Measurements from ENCODE around the gene USP32. TPM values are rescaled to one million over a fixed set of nuclear protein-coding genes. Genes with fewer than 3 reads are reported as not detected.

The USP32 gene
- total RNA-seq, 2 donors from 2014 or later: 58.7 to 64.1 TPM

DNA sequence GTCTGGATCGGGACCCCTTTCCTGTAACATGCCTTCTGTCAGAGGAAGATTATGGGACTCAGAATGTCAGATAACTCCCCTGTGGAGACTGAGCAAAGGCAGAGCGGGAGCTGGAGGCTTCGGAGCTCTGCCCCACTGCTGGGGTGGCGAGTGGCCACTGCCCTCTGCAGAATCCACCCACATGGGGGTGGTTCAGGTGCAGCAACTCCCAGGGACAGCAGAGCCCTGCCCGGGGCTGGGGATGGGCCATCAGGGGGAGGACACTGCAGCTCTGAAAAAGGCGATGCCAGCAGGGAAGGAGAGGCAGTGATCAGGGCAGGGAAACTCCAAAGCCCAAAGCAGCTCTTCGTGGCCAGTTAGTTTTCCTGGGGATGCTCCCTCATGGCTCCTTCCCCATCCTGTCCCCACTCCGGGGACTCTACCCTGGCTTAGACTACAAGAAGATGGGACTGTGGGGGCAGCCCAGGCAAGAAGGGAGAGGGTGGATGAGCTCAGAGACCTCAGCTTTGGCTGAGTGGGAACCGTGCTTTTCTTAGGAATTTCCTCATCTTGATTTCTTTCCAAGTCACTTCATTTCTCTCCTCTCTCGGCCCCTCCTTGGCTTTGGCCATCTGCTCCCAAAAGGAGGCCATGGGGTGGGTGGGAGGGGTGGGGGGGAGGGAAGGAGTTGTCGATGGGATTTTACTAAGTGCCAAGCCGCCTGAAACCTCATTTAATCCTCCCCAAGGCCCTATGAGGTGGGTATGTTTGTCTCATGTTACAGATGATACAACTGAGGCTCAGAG lies 238.1 kb downstream of the USP32 start:
- Mint-ChIP-seq H3K4me1 (ENCODE audit: low read depth in 2 of 2) (peaks cover 8 to 12% of the 10 kb centered on the region in 2 donors), H3K9me3 (no peaks in the 10 kb centered on the region), H3K36me3 (no peaks in the 10 kb centered on the region), H3K27me3 (peaks cover 22 to 43% of the 10 kb centered on the region in 2 donors), H3K27ac (no peak overlapping the region), H3K4me3 (no peak overlapping the region)
- no peak for DNase-seq (ENCODE audit: low spot score)
- no peak for ATAC-seq

GRCh38 chr17:60151355-60151754 lies 240.6 kb downstream of the USP32 start:
- ATAC-seq (peak; percentile 33 to 58), DNase-seq (ENCODE audit: low spot score) (no peak)
- H3K36me3 Mint-ChIP-seq: no peaks in the 10 kb centered on the region
- H3K4me1 Mint-ChIP-seq (ENCODE audit: low read depth in 2 of 2): peaks cover 8 to 12% of the 10 kb centered on the region in 2 donors
- H3K4me3 Mint-ChIP-seq: no peak overlapping the region
- H3K27ac Mint-ChIP-seq: no peak overlapping the region
- H3K27me3 Mint-ChIP-seq: peaks cover 35 to 58% of the 10 kb centered on the region in 2 donors
- H3K9me3 Mint-ChIP-seq: no peaks in the 10 kb centered on the region

- H3K36me3 Mint-ChIP-seq: no peaks in the 10 kb centered on the region
- no peak for ATAC-seq
These were observed 242.0 kb downstream of the USP32 start, which contains the start of gene CA4 for GRCh38 chr17:60149691-60150582. Gene CA4 (plus strand): TSS chr17:60149973. CDS start chr17:60150035, 62 bp downstream.

DNA sequence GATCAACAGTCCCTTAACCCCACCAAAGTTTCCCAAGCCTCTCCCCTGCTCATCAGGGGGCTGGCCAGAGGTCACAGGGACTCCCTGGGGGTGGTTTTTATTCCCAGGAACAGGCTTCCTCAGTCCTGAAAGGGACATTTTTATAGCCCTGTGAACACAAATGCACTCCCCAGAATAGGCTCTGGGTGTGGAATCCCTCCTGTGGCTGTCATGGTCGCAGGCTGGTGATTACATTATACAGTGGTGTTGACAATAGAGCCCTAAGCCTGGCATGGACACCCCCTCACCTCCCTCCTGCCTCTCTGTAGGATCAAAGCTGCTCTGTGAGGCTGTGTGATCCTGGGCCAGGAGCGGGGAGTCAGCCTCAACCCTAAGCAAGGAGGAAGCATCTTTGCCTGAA lies 243.6 kb downstream of the USP32 start:
- Mint-ChIP-seq H3K27me3 (peaks cover 55 to 76% of the 10 kb centered on the region in 2 donors), H3K27ac (no peak overlapping the region), H3K4me3 (no peak overlapping the region), H3K4me1 (ENCODE audit: low read depth in 2 of 2) (peaks cover 12 to 14% of the 10 kb centered on the region in 2 donors), H3K36me3 (no peaks in the 10 kb centered on the region), H3K9me3 (no peaks in the 10 kb centered on the region)
- ATAC-seq (no peak), DNase-seq (ENCODE audit: low spot score) (no peak)

More at GRCh38 chr17:60149691-60150582, 242.0 kb downstream of the USP32 start, which contains the start of gene CA4:
- H3K27me3 Mint-ChIP-seq: peaks cover 43 to 63% of the 10 kb centered on the region in 2 donors
- no peak for DNase-seq (ENCODE audit: low spot score)
- H3K4me1 Mint-ChIP-seq (ENCODE audit: low read depth in 2 of 2): peaks cover 8 to 12% of the 10 kb centered on the region in 2 donors
- no peak within 1 kb of the TSS for H3K27ac Mint-ChIP-seq
- no peaks in the 10 kb centered on the region for H3K9me3 Mint-ChIP-seq
- H3K4me3 Mint-ChIP-seq: peak within 1 kb of the TSS; percentile 32

GRCh38 chr17:60147553-60148223 lies 244.2 kb downstream of the USP32 start:
- ATAC-seq (no peak), DNase-seq (ENCODE audit: low spot score) (no peak)
- Mint-ChIP-seq H3K4me1 (ENCODE audit: low read depth in 2 of 2) (peaks cover 14 to 15% of the 10 kb centered on the region in 2 donors), H3K9me3 (no peaks in the 10 kb centered on the region), H3K27me3 (peaks cover 59 to 75% of the 10 kb centered on the region in 2 donors), H3K36me3 (no peaks in the 10 kb centered on the region), H3K27ac (no peak overlapping the region), H3K4me3 (no peak overlapping the region)

GRCh38 chr17:60146206-60146605 lies 245.7 kb downstream of the USP32 start:
- peaks cover 63 to 72% of the 10 kb centered on the region in 2 donors for H3K27me3 Mint-ChIP-seq
- no peak overlapping the region for H3K27ac Mint-ChIP-seq
- DNase-seq (ENCODE audit: low spot score) (no peak), ATAC-seq (no peak)
- no peak overlapping the region for H3K4me3 Mint-ChIP-seq
- H3K36me3 Mint-ChIP-seq: no peaks in the 10 kb centered on the region
- peaks cover 12 to 17% of the 10 kb centered on the region in 2 donors for H3K4me1 Mint-ChIP-seq (ENCODE audit: low read depth in 2 of 2)
- H3K9me3 Mint-ChIP-seq: no peaks in the 10 kb centered on the region

- Mint-ChIP-seq H3K4me3 (no peak overlapping the region), H3K4me1 (ENCODE audit: low read depth in 2 of 2) (peaks cover 6 to 11% of the 10 kb centered on the region in 2 donors), H3K9me3 (no peaks in the 10 kb centered on the region), H3K27me3 (peaks cover 66 to 74% of the 10 kb centered on the region in 2 donors), H3K36me3 (no peaks in the 10 kb centered on the region), H3K27ac (no peak overlapping the region)
- ATAC-seq (no peak), DNase-seq (ENCODE audit: low spot score) (no peak)
These were observed 246.7 kb downstream of the USP32 start for GRCh38 chr17:60145006-60145935.

GRCh38 chr17:60142872-60143499 lies 248.9 kb downstream of the USP32 start:
- ATAC-seq (peak; percentile 67), DNase-seq (ENCODE audit: low spot score) (no peak)
- Mint-ChIP-seq H3K4me3 (peak overlapping the region; percentile 6), H3K27ac (no peak overlapping the region), H3K27me3 (peaks cover 64 to 71% of the 10 kb centered on the region in 2 donors), H3K9me3 (no peaks in the 10 kb centered on the region), H3K4me1 (ENCODE audit: low read depth in 2 of 2) (peaks cover 6 to 8% of the 10 kb centered on the region in 2 donors), H3K36me3 (no peaks in the 10 kb centered on the region)

- peaks cover 6 to 8% of the 10 kb centered on the region in 2 donors for H3K4me1 Mint-ChIP-seq (ENCODE audit: low read depth in 2 of 2)
- H3K27ac Mint-ChIP-seq: no peak overlapping the region
- no peak overlapping the region for H3K4me3 Mint-ChIP-seq
- ATAC-seq: no peak
- DNase-seq (ENCODE audit: low spot score): peak; percentile 44
- peaks cover 57 to 64% of the 10 kb centered on the region in 2 donors for H3K27me3 Mint-ChIP-seq
- H3K36me3 Mint-ChIP-seq: no peaks in the 10 kb centered on the region
- no peaks in the 10 kb centered on the region for H3K9me3 Mint-ChIP-seq
These were observed 250.6 kb downstream of the USP32 start for GRCh38 chr17:60141111-60142018.

GRCh38 chr17:60139438-60140285 lies 252.3 kb downstream of the USP32 start:
- no peak overlapping the region for H3K27ac Mint-ChIP-seq
- H3K4me1 Mint-ChIP-seq (ENCODE audit: low read depth in 2 of 2): peaks cover 19 to 20% of the 10 kb centered on the region in 2 donors
- H3K27me3 Mint-ChIP-seq: peaks cover 54 to 56% of the 10 kb centered on the region in 2 donors
- H3K4me3 Mint-ChIP-seq: no peak overlapping the region
- DNase-seq (ENCODE audit: low spot score) (peak; percentile 68), ATAC-seq (peak; percentile 39 to 68)
- no peaks in the 10 kb centered on the region for H3K36me3 Mint-ChIP-seq
- no peaks in the 10 kb centered on the region for H3K9me3 Mint-ChIP-seq
